ENCODE results near the gene CSH2.

- TF ChIP-seq ZNF274 (IDR thresholded peaks at IDR 0.05; ENCODE audit: low read length) (no peak), ZNF274 (tag by site-specific recombination; IDR thresholded peaks at IDR 0.05; ENCODE audit: borderline replicate concordance) (no peak), KLF1 (tag by site-specific recombination; IDR thresholded peaks at IDR 0.05) (no peak), ZNF10 (tag by site-specific recombination; IDR thresholded peaks at IDR 0.05) (no peak), ZNF138 (tag by site-specific recombination; IDR thresholded peaks at IDR 0.05; ENCODE audit: borderline replicate concordance) (no peak)
- TF ChIP-seq, protein P1, sequence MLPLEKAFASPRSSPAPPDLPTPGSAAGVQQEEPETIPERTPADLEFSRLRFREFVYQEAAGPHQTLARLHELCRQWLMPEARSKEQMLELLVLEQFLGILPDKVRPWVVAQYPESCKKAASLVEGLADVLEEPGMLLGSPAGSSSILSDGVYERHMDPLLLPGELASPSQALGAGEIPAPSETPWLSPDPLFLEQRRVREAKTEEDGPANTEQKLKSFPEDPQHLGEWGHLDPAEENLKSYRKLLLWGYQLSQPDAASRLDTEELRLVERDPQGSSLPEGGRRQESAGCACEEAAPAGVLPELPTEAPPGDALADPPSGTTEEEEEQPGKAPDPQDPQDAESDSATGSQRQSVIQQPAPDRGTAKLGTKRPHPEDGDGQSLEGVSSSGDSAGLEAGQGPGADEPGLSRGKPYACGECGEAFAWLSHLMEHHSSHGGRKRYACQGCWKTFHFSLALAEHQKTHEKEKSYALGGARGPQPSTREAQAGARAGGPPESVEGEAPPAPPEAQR (tag by site-specific recombination; IDR thresholded peaks at IDR 0.05), result no peak
These were observed 14.2 kb downstream of the CSH2 start for GRCh38 chr17:63859257-63859656.

Measured in HEK293 (cell line).